ENCODE data around the gene GAK. TPM values are rescaled to one million over a fixed set of nuclear protein-coding genes. Genes with fewer than 3 reads are reported as not detected.

Gene GAK
- total RNA-seq, 1 donor from 2014 or later: 191 TPM

DNA sequence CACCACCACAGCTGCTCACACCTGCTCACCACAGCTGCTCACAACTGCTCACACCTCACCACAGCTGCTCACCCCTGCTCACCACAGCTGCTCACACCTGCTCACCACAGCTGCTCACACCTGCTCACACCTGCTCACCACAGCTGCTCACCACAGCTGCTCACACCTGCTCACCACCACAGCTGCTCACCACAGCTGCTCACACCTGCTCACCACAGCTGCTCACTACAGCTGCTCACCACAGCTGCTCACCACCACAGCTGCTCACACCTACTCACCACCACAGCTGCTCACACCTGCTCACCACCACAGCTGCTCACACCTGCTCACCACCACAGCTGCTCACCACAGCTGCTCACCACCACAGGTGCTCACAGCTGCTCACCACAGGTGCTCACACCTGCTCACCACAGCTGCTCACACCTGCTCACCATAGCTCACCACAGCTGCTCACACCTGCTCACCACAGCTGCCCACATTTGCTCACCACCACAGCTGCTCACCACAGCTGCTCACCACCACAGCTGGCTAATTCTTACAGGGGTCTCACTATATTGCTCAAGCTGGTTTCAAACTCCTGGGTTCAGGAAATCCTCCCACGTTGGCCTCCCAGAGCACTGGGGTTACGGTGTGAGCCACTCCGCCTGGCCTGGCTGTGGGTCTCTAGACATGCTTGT, 75.8 kb downstream of the GAK start:
- intact Hi-C loops (cut with micrococcal nuclease): no loop called here

DNA sequence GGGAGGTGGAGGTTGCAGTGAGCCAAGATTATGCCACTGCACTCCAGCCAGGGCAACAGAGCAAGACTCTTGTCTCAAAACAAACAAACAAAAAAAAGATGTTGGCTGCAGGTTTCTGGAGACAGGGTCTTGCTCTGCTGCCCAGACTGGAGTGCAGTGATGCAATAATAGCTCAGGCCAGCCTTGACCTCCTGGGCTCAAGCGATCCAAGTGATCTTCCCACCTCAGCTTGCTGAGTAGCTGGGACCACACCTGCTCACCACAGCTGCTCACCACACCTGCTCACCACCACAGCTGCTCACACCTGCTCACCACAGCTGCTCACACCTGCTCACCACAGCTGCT, 76.3 kb downstream of the GAK start:
- intact Hi-C loops (cut with micrococcal nuclease): no loop called here

DNA sequence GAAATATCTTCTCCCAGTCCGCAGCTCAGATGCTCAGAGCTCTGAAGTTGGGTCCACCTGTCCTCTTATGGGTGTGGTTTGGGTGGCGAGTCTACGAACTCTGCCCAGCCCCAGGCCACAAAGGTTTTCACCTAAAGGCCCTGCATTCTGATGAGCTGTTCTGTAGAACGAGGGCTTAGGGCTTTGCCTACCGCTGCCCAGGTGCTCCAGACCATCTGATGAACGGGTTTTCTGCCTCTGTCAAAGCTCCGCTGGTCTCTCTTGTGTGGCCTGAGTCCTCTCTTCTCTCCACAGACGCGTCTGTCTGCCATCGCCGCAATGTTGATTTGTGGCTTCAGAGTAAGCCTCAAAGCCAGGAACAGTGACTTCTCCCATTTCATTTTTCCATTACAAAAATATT, 77.8 kb downstream of the GAK start:
- intact Hi-C loops (cut with micrococcal nuclease): no loop called here

DNA sequence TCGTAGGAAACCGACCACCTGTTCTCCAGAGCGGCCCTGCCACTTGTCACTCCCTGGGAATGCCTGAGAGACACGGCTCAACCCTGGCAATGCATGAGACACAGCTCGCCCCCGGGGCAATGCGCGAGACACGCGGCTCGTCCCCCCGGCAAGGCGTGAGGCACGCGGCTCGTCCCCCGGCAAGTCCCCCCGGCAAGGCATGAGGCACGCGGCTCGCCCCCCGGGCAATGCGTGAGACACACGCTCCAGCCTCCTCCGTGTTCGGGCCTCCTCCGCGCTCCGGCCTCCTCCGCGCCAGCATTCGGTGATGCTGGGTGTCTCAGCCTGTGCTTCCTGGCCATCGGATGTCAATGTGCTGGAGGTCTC, 78.7 kb downstream of the GAK start:
- intact Hi-C loops (cut with micrococcal nuclease): no loop called here

DNA sequence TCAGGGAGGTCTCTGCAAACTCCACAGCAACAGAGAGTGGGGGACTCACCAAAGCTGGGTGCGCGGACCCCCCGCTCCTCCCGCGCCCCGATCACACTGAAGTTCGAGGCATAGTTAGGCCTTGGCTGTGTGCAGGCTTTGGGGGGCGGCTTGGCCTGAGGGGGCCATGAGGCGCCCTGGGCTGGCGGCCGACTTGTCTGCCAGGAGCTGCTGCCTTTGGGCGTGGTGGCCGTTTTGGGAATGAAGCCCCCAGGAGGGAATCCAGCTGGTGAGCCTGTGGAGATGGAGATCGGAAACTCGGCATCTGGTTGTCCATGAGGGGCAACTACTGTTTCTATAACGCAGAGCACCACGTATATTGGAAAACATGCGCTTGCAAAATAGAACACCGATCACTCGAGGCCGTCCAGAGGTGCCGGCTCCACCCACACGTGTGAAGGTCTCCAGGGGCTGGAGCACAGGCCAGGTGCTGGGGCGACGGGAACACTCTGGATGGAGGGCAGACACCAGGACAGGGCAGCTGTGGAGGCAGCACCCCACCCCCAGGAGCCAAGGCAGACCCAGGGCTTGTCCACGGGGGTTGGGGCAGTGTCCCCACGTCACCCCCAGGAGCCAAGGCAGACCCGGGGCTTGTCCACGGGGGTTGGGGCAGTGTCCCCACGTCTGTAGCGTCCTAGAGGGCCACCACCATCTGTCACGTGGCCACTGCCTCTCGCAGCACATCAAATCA, 80.2 kb downstream of the GAK start:
- intact Hi-C loops (cut with micrococcal nuclease): no loop called here

DNA sequence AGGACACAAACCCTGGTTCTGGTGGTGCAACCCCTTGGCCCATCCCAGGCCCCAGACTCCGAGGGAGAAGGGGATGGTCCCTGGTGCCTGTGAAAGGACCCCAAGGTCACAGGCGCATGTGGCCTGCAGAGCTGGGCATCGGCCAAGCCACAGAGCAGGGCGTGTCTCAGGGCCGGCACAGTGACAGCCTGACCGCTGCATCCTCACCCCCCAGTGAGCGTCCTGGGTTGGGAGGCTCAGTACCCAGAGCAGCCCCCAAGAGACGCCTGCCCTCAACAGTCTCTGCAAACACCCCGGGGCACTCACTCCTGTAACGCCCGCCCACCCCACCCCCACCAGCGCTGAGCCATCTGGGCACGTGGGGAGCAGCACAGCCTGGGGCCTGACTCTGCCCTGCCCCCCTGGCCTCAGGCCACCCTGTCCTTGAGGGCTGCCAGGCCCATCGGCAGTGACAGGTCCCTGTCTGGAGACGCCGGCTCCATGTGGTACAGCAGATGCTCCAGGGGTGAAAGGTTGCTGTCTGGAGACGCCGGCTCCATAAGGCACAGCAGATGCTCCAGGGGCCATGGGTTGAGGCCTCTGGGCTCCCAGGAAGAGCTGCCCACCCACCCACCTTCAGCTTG, 81.7 kb downstream of the GAK start:
- intact Hi-C loops (cut with micrococcal nuclease): no loop called here

DNA sequence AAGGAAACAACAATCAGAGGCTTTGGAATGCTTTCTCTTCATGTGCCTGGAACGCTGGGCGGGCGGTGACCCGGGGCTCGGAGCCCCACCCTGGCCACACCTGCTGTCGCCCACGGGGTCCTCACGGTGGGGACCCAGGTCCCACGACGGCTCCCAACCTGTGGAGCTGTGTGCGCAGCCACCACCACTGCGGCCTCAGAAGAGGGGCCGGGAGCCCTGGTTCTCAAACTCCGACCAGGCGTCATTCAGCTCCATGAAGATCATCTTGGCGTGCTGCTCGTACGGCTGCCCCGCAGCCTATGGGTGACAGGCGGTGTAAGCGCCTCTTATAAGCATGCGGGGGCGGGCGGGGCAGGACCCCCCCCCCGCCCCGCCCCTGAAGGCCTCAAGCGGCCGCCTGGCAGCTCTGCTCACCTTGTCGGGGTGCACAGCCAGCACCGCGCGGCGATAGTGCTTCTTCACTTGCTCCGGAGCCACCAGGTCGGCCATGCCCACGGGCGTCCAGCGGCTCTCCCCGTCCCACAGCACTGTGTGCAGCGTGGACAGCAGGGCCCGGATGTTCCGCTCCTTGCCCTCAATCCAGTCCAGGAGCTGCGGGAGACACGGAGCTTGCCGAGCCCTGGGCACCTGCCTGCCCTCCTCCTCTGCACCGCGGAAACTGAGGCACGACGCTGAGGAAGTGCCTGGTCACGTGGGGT, 82.5 kb downstream of the GAK start:
- intact Hi-C loops (cut with micrococcal nuclease): no loop called here

DNA sequence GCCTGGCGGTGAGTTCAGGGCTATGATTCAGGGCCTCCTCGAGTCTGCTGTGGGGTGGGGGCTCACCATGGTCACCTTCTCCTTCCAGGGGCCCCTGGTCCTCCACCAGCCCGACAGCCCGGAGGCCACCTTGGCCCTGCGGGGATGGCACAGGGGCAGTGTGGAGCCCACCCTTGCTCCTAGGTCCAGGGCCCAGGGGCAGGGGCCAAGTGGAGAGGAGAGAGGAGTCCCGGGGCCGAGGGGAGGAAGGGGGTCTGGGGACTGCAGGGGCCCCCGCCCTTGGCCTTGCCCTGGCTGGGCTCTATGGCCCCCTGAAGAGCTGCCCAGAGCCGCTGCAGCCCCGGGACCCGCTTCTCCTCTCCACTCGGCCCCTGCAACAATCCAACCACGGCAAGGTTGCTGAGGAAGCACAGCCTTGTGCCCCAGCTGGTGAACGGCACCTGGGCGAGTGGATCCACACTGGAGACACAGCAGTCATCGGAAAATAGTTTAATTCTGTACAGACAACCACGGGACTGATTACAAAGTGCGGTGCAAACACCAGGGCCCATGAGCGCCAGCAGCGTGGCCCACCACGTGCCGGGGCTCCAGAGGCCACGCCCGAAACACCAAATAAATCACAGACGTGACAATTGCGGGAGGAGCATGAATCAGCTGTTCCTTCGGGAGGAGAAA, 83.2 kb downstream of the GAK start:
- intact Hi-C loops (cut with micrococcal nuclease): no loop called here

DNA sequence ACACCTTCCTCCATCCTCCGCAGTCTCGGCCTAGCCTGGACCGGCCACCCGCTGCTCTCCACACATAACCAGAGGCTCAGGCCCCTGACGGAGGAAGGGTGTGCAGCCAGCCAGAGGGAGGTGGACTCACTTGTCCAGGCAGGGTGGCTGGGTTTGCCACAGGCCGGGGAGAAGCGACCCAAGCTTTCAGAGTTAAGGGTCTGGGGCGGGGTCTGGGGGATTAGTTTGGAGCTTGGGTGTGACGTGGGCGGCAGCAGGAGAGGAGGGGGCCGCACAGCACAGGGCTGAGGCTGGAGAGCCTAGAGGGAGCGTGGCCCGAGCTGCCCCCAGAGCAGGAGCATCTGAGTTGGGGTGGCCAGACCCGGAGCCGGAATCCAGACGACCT, 83.8 kb downstream of the GAK start:
- intact Hi-C loops (cut with micrococcal nuclease): no loop called here

DNA sequence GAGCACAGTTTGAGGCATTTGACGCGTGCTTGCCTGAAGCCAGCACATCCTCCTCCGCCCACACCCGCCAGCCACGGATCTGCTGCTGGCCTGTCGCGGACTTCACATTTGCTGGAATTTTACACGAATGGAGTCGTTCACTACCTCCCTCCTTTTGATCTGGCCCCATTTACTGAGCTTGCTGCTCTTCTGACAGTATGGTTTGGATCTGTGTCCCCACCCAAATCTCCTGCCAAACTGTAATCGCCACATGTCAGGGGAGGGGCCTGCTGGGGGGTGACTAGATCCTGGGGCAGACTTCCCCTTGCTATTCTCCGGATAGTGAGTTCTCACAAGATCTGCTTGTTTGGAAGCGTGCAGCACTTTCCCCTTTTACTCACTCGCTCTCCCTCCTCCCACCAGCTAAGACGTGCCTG, 86.3 kb downstream of the GAK start:
- intact Hi-C loops (cut with micrococcal nuclease): no loop called here

DNA sequence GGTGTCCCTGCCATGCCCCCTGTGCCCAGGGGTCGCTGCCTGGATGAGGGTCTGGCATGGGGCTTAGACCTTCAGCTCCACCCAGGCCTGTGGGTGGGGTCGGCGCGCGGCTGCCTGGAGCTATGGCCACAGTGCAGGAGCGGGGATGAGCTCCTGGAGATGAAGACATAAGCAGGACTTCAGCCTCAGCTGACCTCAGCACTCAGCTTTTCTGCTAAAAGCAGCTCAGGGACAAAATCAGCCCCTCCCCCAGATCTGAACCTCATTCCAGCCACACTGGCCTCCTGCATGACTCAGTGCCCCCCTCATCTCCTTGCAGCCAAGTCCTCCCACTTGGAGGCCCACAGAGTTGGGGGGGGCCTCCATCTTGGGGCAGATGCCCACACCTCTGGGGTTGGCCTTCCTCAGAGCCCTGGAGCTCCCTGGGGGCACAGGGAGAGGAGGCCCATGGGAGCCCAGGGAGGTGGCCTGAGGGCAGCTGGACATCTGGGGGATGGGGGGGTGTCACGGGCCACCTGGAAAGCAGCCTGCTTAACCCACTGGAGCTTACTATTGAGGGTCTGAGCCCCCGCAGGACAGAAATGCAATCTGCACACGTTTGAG, 86.8 kb downstream of the GAK start:
- intact Hi-C loops (cut with micrococcal nuclease): no loop called here

DNA sequence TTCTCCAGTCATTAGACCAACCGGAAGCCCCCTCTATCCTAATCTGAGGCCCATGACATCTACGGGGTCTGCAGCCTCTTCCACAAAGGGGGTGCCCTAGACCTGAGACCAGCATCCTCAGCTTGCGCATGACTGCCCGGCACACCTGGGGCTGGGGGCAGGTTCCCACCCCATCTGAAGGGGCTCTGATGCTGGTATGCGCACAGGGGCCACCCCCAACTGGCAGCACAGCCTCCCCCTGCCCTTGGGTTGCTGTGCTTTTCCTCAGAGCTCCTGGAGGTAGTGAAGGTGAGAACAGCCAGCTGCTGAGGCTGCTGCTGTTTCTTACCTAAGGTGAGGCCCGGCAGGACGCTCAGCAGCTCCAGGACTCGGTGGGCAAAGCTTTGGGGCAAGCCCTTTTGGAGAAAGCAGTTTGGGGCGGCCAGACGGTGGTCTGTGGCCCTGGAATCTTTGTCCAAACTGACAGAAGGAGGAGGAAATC, 87.3 kb downstream of the GAK start:
- intact Hi-C loops (cut with micrococcal nuclease): no loop called here

DNA sequence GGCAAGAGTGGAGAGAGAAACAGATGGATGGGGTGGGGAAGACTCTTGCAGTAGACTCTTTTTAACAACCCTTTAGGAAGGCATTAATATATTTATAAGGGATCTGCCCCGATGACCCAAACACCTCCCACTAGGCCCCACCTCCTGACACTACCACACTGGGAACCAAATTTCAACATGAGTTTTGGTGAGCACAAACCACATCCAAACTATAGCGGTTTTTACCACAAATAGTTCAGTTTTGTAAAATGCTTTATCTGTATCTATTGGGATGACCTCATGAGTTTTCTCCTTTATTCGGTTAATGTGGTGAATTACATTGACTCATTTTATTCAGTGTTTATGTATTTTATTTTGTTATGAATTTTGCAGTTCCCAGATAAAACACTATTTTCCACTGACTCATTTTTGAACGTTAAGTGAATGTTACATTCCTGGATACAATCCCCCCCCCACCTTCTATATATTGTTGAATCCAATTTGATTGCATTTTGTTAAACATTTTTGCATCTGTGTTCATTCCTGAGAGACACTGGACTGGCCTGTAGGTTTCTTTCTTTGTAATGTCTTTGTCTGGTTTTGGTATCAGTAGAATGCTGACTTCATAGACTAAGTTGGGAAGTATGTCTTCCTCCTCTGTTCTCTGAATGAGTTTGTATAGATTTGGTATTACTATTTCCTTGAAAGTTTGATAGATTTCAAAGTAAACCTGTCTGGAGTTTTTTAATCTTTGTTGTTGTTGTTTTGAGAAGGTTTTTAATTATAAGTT, 92.3 kb downstream of the GAK start:
- intact Hi-C loops (cut with micrococcal nuclease): no loop called here

DNA sequence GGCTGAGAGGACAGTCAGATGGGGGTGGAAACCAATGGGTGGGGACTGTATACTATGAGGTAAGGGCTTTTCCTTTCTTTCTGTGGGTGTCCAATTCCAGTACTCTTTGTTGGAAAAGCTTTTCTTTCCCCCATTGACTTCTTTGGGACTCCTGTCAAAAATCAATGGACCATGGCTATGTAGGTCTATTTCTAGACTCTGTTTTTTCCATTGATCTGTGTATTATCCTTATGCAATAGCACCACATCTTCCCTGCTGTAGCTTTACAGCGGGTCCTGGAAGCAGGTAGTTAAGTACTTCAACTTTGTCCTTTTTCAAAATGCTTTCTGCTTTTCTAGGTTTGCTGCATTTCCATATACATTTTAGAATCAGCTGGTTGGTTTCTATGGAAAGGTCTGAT, 94.3 kb downstream of the GAK start:
- intact Hi-C loops (cut with micrococcal nuclease): no loop called here

DNA sequence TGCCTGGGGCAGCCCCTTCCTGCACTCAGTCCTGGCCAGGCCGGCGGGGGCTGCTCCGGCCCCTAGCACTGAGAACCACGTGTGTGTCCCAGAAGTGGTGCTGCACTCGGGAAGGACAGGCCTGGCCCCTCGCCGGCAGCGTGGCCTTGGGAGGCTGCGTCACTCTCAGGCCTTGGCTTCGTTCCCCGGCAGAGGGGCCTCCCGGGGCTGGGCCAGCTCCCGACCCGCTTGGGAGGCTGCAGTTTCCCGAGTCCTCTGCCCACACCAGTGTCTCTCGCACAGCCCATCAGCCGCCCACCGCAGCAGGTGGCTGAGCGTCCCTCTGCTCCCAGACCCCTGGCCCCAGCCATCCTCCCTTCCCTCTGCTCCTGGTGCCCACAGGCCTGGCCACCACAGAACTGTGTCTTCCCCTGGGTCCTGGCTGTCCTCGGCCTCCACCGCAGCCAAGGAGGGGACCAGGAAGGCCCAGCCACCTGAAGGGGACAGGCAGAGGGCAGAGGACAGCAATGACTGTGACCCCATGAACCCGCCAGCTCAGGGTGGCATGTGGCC, 95.3 kb downstream of the GAK start:
- intact Hi-C loops (cut with micrococcal nuclease): no loop called here

DNA sequence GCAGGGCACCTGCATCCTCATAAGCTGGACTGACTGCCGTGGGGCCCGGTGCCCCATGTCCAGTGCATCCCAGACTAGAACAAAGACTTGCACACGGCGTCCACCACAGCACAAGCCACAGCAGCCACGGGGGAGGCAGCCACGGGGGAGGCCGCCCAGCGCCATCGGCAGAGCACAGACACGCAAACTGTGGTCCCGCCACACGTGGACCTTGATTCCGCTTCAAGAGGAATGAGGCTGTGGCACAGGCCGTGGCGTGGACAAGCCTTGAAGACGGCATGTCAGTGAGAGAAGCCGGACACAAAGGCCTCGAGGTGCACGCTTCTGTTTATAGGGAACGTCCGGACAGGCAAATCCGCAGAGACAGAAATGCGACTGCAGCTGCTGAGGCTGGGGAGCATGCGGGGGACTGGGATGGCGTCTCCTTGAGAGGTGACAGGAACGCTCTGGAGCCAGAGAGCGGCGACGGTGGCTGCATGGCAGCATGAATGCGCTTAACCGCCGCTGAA, 96.1 kb downstream of the GAK start:
- intact Hi-C loops (cut with micrococcal nuclease): no loop called here

DNA sequence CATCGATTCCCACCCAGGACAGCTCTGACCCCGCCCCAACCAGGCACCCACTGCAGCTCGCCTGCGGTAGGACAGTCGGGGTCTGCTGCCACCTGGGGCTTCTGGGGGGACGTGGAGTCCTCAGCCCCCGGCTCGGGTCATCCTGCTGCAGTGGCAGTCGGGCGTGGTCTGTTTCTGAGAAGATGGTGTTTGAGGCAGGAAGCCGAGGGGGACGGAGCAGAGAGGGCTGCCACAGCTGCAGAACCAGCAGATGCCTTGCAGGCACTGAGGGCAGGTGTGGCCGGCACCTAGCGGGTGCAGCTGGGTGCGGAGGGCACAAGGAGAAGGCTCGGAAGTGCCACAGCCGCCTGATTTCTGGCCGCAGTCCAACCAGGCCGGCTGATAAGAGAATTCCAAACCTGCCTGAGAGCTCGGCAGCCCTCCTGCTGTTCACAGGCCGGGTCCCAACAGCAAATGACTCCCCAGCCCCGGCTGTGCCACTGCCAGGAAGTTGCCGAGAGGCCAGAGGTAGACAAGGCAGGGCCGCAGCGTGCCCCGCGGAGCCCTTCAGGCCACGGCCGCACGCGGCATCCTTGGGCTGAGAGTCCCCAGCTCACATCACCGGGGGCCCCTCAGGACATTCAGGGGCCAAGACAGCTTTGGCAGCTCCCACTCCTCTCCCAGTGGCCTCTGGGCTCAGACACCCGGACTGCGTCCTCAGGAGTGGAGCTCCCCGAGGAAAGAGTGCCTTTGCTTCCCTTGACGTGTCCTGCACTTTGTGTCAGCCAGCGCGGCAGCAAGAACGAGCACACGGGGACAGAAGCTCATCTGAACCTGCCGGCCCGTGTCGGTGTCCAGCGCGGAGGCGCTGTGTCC, 96.7 kb downstream of the GAK start:
- intact Hi-C loops (cut with micrococcal nuclease): no loop called here

DNA sequence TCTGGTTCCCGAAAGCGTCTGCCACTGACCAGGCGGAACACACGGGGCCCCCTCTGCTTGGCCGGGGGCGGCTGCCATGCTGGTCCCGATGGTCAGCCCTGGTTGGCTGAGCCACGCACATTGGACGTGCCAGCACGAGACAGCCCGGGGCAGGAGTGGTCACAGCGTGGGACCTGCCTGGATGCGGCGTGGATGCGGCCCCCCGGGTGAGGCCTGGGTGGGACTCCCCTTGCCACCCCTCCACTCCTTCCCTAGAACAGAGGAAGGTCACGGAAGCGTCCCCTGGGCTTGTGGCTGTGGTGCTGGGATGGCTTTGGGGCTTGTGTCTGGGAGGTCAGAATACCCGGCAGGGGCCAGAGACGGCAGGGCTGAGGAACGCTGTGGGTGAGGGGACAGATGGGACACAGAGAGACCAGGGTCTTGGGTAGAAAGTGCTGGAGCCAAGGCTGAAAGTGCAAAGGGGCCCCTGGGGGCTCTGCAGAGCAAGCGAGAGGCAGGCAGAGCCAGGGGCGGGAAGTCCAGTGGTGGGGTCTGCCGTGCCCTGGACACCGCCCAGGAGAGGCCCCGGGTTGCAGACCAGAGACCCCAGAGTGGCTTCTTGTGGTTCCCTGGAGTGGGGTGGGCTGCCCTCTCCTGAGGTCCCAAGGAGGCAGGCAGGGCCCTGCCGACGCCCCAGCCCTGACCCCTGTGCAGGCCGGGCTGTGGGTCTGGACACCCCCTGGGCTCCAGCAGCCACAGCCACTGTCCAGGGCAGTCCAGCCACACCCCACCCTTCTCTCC, 97.6 kb downstream of the GAK start:
- intact Hi-C loops (cut with micrococcal nuclease): no loop called here
